HG02571 (cell line): Measurements from ENCODE around the gene LRRN4CL.
"Not testable (repeated sequence)": the region's sequence is repeated elsewhere in the genome, so short reads cannot be mapped to it uniquely, and the experiment has no call there.

ENCODE experiments used
- ATAC-seq: cut with Tn5 transposase; IDR thresholded peaks from one replicate; pipeline ENCODE4 v1.9.1; 2021; ENCODE audit warnings: mild to moderate bottlenecking, moderate library complexity; ENCODE audit not compliant: unreplicated experiment

LRRN4CL gene

GRCh38 chr11:62710001-62710345 lies 20.6 kb upstream of the LRRN4CL start:
- ATAC-seq: peak; percentile 1

- ATAC-seq: peak; percentile 67
These were observed 20.1 kb upstream of the LRRN4CL start for GRCh38 chr11:62709247-62710000.

- ATAC-seq: no peak
These were observed 19.5 kb upstream of the LRRN4CL start for GRCh38 chr11:62708793-62709192.

DNA sequence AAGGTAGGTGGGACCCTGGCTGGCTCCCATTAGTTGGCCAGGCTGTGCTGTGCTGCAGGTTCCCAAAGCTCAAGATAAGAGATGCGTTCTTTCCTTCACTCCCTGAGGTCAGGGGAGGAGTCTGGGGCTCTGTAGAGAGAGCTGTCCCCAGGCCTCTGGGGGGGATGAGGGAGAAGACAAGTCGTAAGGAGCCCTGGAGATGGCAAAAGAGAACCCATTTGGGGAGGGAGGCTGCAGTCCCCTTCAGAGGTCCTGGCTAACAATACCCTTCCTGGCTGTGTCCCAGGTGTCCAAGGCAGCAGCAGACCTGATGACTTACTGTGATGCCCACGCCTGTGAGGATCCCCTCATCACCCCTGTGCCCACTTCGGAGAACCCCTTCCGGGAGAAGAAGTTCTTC lies 19.1 kb upstream of the LRRN4CL start:
- no peak for ATAC-seq

GRCh38 chr11:62707277-62707861 lies 18.0 kb upstream of the LRRN4CL start, which contains the start of the genes BSCL2 and GNG3:
Gene BSCL2 (minus strand): TSS chr11:62707424. CDS start chr11:62707195, 229 bp downstream.
Gene GNG3 (plus strand): TSS chr11:62707676. CDS start chr11:62708296, 620 bp downstream.
- ATAC-seq: no peak

- ATAC-seq: no peak
These were observed 17.5 kb upstream of the LRRN4CL start for GRCh38 chr11:62706850-62707247.

- peak; percentile 53 for ATAC-seq
These were observed 16.8 kb upstream of the LRRN4CL start for GRCh38 chr11:62705880-62706849.

GRCh38 chr11:62705413-62705812 lies 16.1 kb upstream of the LRRN4CL start:
- ATAC-seq: no peak

- ATAC-seq: not testable (repeated sequence)
These were observed 14.6 kb upstream of the LRRN4CL start for GRCh38 chr11:62703921-62704320.

GRCh38 chr11:62702246-62702645 lies 12.9 kb upstream of the LRRN4CL start:
- no peak for ATAC-seq

DNA sequence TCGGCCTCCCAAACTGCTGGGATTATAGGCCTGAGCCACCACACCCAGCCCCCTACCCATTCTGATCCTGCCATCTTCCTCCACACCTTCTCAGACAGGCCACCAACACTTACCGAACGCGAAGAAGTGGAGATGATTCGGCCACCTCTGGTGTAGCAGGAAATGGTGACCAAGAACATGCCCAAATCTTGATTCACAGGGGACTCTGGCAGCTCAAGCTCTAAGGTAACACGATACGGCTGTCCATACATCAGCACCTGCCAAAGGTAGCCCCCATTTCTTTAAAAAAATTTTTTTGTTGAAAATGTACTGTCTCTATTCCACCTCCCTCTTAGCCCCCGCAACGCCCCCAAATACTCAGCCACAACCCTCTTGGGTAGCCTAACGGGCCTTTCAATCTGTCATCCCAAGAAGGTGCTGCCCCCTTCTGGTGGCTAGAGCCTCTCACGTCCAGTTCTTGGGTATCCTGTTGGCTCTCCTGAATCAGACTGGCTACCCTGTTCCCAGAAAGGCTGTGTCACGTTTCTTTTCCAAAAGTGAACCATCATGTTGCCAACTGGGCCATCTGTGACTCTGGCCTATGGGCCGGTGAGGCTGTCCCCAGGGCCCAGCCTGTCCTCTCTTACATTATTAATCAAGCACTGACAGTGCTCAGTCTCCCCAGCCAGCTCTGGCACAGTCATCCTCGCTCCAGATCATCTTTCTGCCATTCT lies 5.3 kb upstream of the LRRN4CL start:
- ATAC-seq: no peak

GRCh38 chr11:62693624-62694023 lies 4.3 kb upstream of the LRRN4CL start:
- ATAC-seq: not testable (repeated sequence)

GRCh38 chr11:62688491-62688890 lies 839 bp downstream of the LRRN4CL start:
- no peak for ATAC-seq

DNA sequence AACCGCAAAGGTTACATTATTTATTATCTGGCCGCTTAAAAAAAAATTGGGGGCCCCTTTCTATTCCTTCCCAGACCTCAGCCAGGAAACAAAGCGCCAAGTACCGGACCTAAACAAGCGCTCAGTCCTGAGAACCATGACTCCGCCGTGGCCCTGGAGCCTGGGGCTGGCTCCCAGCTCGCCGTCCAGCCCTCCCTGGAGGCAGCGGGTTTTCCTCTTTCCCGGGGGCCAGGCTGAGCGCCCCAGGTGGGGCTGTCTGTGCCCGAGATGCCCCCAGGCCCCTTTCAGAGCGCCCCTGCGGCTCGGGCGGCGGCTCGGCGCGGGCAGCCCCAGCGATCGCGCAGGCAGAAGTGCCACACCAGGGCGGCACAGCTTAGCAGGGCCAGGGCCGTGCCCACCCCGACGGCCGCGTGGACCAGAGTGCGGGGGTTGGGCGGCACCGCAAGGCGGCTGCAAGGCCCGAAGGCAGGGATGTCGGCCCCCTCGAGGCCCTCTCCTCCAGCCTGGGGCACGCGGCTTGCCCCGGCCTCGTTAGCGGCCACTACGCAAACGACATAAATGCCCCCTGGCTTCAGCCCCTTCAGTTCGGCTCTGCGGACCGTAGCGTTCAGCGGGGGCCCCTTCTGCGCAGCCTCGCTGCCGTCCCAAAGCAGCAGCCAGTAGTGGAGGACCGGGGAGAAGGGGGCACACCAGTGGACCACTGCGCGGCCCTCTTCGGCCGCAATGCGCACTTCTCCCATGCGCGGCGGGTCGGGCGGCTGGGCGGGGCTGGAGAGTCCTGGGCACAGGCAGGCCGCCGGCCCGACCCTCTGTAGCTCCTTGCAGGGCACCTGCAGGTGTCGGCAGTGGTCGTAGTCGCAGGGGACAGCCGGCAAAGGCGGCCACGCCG lies 1.6 kb downstream of the LRRN4CL start:
- ATAC-seq: no peak

DNA sequence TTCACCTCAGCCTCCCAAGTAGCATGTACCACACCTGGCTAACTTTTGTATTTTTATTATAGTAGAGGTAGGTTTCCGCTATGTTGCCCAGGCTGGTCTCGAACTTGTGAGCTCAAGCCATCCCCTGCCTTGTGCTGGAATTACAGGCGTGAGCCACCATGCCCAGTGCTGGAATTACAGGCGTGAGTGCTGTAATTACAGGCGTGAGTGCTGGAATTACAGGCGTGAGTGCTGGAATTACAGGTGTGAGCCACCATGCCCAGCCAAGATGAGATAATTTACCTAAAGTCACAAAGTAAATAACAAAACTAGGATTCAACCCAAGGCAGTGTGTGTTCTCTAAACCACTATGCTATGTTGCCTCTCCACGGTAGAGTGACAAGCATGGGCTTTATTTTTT lies 6.8 kb downstream of the LRRN4CL start:
- no peak for ATAC-seq

DNA sequence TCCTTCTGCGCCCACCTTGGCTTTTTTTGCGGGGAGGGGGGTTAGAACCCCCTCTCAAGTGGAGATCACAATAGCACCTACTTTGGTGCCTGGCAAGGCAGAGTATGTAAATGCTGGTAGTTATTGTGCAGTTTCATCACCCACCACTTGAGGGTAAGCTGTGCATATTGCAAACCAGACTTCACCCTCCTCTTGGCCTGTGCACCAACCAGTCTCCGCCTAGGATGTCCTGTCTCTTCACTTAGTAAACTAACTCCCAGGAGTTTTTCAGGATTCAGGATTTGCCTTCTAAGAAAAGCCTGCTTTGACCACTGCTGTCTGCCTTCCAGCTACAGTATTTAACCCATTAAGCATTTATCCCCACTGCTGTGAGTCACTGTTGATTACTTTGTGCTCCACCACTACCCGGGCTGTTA lies 8.5 kb downstream of the LRRN4CL start:
- ATAC-seq: peak; percentile 56

GRCh38 chr11:62678770-62679696 lies 10.3 kb downstream of the LRRN4CL start, which contains the start of gene UBXN1:
Gene UBXN1 (minus strand): TSS chr11:62679073. CDS start chr11:62678923, 150 bp downstream.
- ATAC-seq: peak; percentile 59

GRCh38 chr11:62678433-62678769 lies 10.9 kb downstream of the LRRN4CL start:
- no peak for ATAC-seq

- no peak for ATAC-seq
These were observed 11.6 kb downstream of the LRRN4CL start for GRCh38 chr11:62677714-62678113.
